22Rv1 (cell line): ENCODE data around the gene ISCA2.

Experiments used
- CTCF ChIP-seq: fragments of 450-650 bp; IDR thresholded peaks from 2 replicates; pipeline ENCODE4 v1.5.1; 2017; ENCODE audit warnings: mild to moderate bottlenecking
- ZFX ChIP-seq: fragments of 450-650 bp; IDR thresholded peaks from 2 replicates; pipeline ENCODE4 v1.6.1; 2017; ENCODE audit warnings: antibody characterized with exemption, borderline replicate concordance

GRCh38 chr14:74508844-74509428, 15.4 kb downstream of the ISCA2 start:
- TF ChIP-seq CTCF, result no peak
- TF ChIP-seq ZFX, result no peak
